ENCODE data around the gene ZFP36L2.

Gene ZFP36L2

GRCh38 chr2:43186321-43186678 is 40.1 kb downstream of the ZFP36L2 start:
- no peak for DNase-seq (ENCODE audit: low spot score)

GRCh38 chr2:43185146-43185545 is 41.3 kb downstream of the ZFP36L2 start:
- DNase-seq (ENCODE audit: low spot score), result no peak

- peak; percentile 40 for DNase-seq (ENCODE audit: low spot score)
Measured at GRCh38 chr2:43184339-43184895, 42.0 kb downstream of the ZFP36L2 start.

- no peak for DNase-seq (ENCODE audit: low spot score)
Measured at GRCh38 chr2:43183743-43184142, 42.7 kb downstream of the ZFP36L2 start.

- no peak for DNase-seq (ENCODE audit: low spot score)
Measured at GRCh38 chr2:43180897-43181296, 45.5 kb downstream of the ZFP36L2 start.

GRCh38 chr2:43179942-43180341 is 46.5 kb downstream of the ZFP36L2 start:
- no peak for DNase-seq (ENCODE audit: low spot score)

- DNase-seq (ENCODE audit: low spot score), result peak; percentile 63
Measured at GRCh38 chr2:43178602-43179542, 47.5 kb downstream of the ZFP36L2 start.

- no peak for DNase-seq (ENCODE audit: low spot score)
Measured at GRCh38 chr2:43178055-43178598, 48.3 kb downstream of the ZFP36L2 start.

- no peak for DNase-seq (ENCODE audit: low spot score)
Measured at GRCh38 chr2:43176449-43176848, 50.0 kb downstream of the ZFP36L2 start.

- DNase-seq (ENCODE audit: low spot score), result no peak
Measured at GRCh38 chr2:43175876-43176275, 50.5 kb downstream of the ZFP36L2 start.

- no peak for DNase-seq (ENCODE audit: low spot score)
Measured at GRCh38 chr2:43175020-43175441, 51.4 kb downstream of the ZFP36L2 start.

GRCh38 chr2:43174368-43174916 is 52.0 kb downstream of the ZFP36L2 start:
- no peak for DNase-seq (ENCODE audit: low spot score)

All from hepatic stellate cell (primary cell).